NCI-H1694 (cell line): ENCODE data around the gene ADAM10.

Experiments used
- DNase-seq: peaks from one replicate; lab custom pipeline; 2025; lab: John Stamatoyannopoulos, UW

Gene ADAM10

DNA sequence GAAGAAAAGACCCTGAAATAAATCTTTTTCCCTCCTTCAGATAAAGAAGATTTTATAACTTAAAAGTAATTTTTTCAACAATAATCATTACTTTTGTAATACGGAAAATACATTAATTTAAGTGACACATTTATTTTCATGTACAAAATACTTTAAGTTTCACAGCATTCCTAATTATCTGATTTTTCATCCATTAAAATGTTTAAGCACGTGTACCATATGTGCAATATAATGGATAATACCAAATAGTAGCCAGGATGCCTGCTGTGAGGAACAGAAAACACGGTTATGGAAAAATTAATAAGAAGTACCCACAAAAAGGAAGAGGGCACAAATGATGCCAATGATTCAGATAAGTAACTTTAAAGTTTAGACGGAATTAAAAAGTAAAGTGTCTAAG is 33.5 kb downstream of the ADAM10 start:
- DNase-seq: no peak

DNA sequence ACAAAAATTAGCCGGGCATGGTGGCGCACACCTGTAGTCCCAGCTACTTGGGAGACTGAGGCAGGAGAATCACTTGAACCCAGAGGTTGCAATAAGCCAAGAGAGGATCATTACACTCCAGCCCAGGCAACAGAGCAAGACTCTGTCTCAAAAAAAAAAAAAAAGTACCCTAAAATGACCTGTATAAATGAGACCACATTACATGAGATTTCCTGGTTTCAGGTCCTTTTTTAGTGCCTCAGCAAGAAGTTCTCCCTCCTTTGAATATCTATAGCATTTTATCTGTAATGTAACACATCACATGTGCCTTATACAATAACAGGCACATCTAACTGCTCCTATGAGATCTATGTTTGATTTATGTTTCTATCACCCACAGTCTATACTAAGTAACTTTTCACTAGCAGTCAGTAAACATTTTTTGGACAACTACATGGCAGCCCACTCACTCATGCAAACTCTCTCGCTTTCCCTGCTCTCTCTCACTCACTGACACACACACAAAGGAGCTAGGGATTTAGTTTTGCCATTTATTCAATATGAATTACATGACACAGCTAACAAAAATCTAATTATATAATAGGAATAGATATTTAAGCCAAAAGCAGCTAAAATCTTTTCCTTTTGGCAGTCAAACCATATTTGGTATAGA is 34.1 kb downstream of the ADAM10 start:
- no peak for DNase-seq

DNA sequence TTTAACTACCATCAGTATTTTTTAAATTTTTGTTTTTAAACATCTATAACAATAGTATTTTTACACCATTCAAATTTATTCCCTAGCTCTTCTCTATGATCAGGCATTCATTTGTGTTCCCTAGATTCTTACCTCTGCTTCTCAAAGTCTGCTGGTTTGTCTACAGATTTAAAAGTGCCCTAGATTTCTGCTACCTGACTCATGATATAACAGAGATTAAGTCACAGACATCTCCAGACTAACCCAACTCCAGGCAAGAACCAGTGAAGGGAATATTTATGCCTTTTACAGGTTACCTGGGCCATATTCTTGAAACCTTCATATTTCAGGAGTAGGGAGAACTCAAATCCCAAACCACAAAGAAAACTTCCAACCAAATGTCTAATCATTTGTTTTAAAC is 38.8 kb downstream of the ADAM10 start:
- DNase-seq: no peak

DNA sequence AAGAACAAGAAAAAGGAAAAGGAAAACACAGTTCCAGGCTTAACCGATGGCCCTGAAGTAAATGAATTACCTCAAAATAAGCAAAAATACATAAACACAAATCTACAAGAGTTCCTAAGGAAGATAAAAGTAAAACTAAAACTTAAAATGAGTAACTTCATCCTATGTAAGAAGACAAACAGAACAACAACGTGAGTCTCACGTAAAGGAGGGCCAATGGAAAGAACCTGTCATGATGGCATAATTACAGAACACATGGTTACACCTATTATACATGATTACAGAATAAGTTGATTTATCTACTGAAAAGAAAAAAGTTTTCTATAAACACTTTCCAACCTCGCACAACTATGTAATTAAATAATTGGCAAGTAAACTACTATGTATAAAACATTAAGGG is 42.1 kb downstream of the ADAM10 start:
- DNase-seq: no peak

DNA sequence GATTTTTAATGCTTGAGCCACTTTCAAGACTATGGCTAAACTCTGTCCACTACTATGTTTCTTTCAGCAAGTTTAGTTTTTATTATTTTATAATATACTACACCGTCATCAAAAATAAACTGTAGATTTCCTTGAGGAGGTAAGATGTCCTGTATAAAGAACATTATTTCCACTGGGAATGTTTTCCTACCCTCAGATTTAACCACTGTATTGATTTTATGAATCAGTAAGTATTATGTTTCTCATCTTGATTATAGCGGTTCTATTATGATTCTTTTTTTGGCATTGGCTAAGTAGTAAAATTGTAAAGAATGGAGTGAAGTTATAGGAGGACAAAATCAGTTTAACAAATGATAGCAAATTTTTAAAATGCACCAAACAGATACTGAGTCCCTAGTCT is 44.4 kb downstream of the ADAM10 start:
- DNase-seq: no peak

DNA sequence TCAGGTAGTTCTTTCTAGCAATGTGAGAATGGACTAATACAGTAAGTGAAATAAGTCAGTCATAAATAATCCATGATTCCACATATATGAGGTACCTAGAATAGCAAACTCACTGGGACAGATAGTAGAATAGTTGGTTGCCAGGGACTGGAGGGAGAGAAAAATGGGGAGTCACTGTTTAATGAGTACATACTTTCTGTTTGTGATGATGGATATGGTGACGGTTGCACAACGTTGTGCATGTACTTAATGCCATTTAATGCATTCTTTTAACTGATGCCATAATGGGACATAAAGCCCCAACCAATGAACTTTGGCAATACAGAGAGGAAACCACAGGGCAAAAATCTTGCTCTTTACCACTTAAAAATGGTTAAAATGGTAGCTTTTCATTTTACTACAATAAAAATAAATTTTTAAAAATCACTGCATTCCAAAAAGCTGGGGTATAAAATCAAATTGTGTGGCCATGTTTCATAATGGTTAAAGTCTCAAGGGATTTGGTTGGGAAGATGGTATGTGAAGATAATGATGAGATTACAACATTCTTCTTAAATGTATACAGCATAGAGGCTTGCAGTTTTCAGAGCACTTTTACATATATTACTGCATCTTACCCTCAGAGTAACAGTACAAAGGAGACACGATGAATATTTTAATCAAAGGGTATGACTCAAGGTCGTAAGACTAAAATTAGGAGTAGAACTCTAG is 45.2 kb downstream of the ADAM10 start:
- DNase-seq: no peak

DNA sequence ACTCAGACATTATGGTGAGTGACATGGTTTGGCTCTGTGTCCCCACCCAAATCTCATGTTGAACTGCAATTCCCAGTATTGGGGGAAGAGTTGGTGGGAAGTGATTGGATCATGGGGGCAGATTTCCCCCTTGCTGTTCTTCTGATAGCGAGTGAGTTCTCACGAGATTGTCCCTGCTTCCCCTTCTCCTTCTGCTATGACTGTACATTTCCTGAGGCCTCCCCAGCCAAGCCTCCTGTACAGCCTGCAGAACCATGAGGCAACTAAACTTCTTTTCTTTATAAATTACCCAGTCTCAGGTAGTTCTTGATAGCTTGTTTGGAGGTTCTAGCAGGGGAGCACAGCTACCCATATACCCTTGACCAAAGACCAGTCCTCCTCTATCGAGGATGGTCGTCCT is 45.9 kb downstream of the ADAM10 start:
- no peak for DNase-seq

DNA sequence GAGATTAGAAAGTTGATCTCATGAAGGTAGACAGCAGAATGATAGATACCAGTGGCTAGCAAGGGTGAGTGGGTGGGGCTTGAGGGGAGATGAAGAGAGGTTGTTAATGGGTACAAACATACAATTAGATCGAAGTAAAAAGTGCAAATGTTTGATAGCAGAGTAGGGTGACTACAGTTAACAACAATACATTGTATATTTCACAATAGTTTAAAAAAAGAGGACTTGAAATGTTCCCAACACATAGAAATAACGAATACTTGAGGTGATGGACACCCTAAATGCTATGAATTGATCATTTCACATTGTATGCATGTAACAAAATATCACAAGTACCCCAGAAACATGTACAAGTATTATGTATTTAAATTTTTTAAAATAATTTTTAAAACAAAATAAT is 47.3 kb downstream of the ADAM10 start:
- no peak for DNase-seq

DNA sequence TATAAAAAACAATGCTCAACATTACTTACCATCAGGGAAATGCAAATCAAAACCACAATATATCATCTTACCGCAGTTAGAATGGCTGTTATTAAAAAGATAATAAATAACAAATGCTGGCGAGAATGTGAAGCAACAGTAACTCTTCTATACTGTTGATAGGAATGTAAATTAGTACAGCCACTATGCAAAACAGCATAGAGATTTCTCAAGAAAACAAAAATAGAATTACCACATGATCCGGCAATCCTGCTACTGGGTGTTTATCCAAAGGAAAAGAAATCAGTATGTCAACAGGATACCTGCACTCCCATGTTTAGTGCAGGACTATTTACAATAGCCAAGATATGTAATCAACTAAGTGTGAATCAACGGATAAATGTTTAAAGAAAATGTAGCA is 48.1 kb downstream of the ADAM10 start:
- DNase-seq: no peak

DNA sequence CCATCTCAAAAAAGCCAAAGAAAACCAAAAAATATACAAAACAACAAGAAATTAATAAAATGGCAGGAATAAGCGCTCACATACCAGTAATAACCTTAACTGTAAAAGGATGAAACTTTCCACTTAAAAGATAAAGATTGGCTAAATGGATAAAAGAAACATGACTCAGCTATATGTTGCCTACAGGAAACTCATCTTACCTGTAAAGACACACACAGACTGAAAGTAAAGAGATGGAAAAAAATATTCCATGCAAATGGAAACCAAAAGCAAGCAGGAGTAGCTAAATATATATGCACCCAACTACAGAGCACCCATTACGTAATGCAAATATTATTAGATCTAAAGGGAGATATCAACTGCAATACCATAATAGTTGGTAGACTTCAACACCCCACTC is 49.7 kb downstream of the ADAM10 start:
- no peak for DNase-seq

DNA sequence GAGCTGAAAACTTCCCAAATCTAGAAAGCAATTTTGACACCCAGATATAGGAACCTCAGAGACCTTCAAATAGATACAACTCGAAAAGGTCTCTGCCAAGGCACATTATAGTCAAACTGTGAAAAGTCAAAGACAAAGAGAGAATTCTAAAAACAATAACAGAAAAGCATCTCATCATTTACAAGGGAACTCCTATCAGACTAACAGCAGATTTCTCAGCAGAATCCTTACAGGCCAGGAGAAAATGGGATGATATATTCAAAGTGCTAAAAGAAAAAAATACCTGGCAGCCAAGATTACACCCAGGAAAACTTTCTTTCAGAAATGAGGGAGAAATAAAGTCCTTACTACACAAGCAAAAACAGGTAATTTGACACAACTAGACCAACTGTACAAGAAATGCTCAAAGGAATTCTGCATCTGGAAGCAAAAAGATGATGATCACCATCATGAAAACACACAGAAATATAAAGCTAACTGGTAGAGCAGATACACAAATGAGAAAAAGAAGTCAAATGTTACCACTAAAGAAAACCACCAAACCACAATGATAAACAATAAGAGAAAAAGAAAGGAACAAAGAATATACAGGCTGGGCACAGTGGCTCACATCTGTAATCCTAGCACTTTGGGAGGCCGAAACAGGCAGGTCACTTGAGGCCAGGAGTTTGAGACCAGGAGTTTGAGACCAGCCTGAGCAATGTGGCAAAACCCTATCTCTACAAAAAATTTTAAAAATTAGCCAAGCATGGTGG is 50.4 kb downstream of the ADAM10 start:
- DNase-seq: no peak

DNA sequence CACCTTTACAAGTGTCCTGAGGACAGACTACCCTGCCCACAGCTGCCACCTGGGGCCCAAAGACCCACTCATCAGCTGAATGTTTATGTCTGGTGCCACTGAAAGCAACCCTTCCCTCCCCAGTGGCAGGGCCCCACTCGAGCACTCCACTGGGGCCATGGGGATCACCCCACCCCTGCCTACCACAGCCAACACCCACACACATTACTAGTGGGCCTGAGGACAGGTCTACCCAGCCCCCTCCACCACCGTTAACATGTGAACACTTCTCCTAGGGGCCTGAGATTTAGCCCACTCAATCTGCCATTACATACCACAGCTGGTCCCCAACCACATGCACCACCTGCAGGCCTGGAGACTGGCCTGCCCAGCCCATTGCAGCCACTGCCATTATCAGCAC is 52.3 kb downstream of the ADAM10 start:
- DNase-seq: no peak

DNA sequence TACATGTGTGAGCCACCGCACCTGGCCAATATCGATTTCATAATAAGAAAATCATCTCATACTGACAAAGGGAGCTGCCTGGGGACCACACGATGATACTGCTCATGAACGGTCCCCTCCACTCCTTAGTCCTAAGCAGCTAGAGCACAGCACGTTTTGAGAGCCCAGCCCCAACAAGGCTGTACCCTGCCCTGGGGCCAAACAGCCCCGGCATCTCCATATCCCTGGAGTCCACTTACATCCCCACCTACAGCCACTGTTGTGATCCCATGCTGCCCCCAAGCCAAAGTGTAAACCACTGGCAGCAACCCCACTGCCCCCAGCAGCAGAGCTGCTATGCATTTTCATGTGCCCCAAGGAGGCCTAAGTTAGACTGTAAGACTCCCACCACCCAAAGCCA is 52.8 kb downstream of the ADAM10 start:
- DNase-seq: no peak

DNA sequence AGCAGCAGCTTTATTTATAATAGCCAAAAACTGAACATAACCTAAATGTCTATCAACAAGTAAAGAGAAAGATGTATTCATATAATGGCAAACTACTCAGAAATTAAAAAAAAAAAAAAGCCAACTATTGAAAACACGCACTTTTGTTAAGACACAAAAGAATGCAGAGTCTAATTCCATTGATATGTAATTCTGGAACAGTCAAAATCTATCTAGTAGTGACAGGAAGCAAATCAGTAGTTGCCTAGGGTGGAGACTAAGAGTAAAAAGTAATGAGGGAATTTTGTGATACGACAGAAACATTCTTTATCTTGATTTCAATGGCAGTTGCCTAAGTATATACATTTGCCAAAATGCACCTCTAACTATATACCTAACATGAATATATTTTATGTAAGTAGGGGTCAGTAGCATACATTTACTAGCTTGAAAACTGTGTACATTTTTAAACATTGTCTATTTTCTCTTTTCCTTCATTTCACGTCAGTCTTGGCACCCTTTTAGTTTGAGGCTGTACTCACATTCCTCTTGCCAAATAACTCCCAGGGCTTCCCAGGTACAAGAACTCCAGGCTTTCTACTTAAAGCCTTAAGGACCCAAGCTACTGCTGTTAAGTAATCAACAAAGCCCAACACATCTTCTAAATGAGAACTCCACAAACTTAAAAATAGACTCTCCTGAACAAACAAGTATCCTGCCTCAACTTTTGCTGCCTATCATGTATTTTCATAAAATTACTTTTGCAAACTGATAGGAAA is 54.7 kb downstream of the ADAM10 start:
- DNase-seq: no peak

DNA sequence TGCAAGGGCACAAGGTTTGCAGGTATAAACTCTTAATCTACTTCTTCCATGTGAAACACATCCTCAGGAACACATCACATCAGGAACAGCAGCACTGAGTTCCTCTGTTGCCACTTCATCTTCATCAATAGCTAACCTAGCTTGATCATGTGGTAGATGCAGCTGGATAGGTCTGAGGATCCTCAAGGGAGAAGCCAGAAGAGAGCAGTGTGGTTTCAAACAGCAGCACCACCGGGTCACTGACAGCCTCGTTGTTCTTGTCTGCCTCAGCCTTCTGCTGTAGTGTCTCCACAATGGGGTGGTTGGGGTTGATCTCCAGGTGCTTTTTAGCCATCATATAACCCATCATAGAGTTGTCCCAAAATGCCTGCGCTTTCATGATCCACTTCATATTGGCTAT is 58.8 kb downstream of the ADAM10 start:
- no peak for DNase-seq

DNA sequence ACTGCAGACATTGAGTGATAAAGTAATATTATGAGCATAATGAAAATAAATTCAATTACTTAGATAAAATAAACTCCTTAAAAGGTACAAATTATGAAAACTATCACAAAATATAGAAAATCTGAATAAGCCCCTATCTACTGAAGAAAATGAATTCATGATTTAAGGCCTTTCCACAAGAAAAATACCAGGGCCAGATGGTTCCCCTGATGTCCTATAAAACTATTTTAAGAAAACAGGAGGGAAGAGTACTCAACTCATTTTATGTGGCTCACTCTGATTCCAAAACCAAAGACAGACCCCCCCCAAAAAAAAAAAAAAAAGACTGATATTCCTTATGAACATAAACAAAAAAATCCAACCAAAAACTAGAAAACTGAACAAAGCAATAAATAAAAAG is 59.9 kb downstream of the ADAM10 start:
- no peak for DNase-seq

DNA sequence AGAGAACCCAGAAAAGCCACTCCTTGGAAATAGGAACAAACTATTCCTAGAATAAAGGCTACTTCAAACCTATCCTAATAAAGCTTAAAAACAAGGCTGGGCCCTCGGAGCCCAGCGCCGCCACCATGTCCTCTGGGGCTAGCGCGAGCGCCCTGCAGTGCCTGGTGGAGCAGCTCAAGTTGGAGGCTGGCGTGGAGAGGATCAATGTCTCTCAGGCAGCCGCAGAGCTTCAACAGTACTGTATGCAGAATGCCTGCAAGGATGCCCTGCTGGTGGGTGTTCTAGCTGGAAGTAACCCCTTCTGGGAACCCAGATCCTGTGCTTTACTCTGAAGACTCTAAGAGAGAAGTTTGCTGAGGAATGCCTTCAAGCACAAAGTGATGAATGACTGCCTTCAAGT is 63.2 kb downstream of the ADAM10 start:
- no peak for DNase-seq

DNA sequence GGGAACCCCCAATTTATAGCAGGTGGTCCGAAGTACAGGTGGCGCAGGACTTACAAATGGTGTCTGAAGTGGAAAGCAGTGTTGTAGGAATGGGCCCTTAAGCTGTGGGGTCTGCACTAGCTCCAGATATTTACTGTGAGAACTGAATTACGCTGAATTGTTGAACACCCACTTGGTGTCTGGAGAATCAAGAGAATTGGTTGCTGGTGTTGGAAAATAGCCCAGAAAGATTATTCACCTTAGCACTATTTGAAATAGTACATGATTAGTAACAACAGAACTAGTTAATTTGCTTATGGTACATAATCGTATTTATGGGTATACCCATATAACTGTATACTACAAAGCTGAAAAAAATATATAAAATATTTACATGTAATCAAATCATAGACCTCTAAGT is 64.8 kb downstream of the ADAM10 start:
- DNase-seq: no peak

DNA sequence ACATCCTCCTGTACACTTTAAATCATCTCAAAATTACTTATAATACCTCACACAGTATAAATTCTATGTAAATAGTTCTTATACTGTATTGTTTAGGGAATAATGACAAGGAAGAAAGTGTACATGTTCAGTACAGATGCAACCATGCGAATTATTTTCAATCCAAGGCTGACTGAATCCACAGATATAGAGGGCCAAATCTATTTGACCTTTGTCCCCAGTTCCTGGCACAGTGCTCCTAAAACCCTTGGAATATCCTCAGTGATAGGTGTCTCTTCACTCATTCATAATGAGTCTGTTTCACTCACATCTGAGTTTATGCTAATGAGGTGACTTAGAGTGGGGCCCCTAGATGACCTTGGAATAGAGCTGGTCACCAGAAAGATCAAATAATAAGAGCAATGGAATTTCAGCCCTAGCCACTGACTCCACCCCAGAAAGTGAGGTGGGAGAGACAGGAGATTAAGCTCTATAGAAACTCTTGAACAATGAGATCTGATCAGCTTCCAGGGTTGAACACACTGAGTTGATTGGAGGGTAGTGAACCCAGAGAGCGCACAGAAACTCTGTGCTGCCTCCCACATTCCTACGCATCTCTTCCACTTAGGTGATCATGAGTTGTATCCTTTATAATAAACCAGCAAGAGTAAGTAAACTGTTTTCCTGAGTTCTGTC is 65.3 kb downstream of the ADAM10 start:
- DNase-seq: no peak

DNA sequence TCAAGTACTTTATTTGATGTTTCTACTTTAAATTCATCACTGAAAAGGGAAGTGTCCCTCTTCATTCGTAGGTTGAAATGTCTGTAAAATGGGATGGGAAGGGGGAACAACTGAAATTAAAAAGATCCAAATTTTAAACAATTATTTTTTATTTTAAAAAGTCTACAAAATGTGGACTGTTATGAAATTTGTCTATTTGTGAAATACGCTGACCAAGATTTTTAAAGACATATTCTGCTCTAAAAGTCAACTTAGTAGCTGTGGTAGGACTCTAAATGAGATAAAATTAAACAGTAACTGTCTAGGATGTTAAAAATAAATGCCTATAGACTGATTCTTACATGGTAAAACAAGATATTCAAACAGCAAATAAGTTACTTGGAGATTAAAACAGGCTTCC is 67.3 kb downstream of the ADAM10 start:
- DNase-seq: no peak

DNA sequence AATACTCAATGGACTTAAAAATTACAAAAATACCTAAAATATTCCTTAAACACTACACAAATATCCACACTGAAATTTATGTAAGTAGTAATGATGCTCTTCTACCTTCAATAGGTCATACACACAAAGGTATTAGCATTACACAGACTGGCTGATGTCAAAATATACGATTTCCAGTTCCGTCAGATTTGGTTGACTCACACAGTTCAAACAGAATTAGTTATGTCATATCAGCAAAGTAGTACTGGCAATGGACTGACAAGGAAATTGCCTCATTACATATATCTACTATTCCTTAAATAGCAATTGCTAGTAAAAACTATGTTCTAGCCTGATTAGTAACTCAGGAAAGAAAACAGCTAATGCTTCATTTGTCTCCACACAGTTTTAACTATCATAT is 70.8 kb downstream of the ADAM10 start:
- DNase-seq: no peak

DNA sequence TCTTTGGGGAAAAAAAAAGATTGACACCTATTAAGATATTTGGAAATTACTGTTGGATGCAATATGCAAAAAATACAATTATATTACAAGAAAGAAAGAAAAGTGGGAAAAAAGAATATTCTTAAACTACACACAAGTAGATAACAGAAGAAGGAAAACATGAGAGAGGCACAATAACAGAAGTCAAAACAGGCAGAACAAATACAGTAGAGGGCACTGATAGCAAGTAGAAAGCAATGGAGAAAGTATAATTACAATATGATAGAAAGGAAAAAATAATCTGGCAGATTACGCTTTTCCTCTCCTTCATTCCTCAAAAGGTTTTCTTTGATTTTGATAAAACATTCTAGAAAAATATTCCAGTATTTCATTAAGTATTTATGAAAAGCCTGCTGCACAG is 72.1 kb downstream of the ADAM10 start:
- no peak for DNase-seq
